ENCODE results near the gene VAV2.

GRCh38 chr9:133852431-133852830 lies 139.7 kb downstream of the VAV2 start:
- TF ChIP-seq STAT1 (IDR thresholded peaks at IDR 0.05; ENCODE audit: unreplicated experiment) = no peak
- TF ChIP-seq, protein P1, sequence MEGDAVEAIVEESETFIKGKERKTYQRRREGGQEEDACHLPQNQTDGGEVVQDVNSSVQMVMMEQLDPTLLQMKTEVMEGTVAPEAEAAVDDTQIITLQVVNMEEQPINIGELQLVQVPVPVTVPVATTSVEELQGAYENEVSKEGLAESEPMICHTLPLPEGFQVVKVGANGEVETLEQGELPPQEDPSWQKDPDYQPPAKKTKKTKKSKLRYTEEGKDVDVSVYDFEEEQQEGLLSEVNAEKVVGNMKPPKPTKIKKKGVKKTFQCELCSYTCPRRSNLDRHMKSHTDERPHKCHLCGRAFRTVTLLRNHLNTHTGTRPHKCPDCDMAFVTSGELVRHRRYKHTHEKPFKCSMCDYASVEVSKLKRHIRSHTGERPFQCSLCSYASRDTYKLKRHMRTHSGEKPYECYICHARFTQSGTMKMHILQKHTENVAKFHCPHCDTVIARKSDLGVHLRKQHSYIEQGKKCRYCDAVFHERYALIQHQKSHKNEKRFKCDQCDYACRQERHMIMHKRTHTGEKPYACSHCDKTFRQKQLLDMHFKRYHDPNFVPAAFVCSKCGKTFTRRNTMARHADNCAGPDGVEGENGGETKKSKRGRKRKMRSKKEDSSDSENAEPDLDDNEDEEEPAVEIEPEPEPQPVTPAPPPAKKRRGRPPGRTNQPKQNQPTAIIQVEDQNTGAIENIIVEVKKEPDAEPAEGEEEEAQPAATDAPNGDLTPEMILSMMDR (conservative IDR thresholded peaks at IDR 0.05; ENCODE audit: low read depth in 2 of 2) = no peak
- no peak for TF ChIP-seq ZNF331 (CRISPR knock-in tag; IDR thresholded peaks at IDR 0.05; ENCODE audit: low read depth)
- TF ChIP-seq POLR2AphosphoS5 (IDR thresholded peaks at IDR 0.05; ENCODE audit: low read depth) = no peak
- TF ChIP-seq, protein P2, sequence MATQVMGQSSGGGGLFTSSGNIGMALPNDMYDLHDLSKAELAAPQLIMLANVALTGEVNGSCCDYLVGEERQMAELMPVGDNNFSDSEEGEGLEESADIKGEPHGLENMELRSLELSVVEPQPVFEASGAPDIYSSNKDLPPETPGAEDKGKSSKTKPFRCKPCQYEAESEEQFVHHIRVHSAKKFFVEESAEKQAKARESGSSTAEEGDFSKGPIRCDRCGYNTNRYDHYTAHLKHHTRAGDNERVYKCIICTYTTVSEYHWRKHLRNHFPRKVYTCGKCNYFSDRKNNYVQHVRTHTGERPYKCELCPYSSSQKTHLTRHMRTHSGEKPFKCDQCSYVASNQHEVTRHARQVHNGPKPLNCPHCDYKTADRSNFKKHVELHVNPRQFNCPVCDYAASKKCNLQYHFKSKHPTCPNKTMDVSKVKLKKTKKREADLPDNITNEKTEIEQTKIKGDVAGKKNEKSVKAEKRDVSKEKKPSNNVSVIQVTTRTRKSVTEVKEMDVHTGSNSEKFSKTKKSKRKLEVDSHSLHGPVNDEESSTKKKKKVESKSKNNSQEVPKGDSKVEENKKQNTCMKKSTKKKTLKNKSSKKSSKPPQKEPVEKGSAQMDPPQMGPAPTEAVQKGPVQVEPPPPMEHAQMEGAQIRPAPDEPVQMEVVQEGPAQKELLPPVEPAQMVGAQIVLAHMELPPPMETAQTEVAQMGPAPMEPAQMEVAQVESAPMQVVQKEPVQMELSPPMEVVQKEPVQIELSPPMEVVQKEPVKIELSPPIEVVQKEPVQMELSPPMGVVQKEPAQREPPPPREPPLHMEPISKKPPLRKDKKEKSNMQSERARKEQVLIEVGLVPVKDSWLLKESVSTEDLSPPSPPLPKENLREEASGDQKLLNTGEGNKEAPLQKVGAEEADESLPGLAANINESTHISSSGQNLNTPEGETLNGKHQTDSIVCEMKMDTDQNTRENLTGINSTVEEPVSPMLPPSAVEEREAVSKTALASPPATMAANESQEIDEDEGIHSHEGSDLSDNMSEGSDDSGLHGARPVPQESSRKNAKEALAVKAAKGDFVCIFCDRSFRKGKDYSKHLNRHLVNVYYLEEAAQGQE (IDR thresholded peaks at IDR 0.05; ENCODE audit: unreplicated experiment) = no peak
- TF ChIP-seq EZH2phosphoT487 (IDR thresholded peaks at IDR 0.05; ENCODE audit: unreplicated experiment) = no peak

Measured in GM23338 (cell line).